Type B pancreatic cell (in vitro differentiated cells): ENCODE results near the gene GOLT1B. TPM values are rescaled to one million over a fixed set of nuclear protein-coding genes. Genes with fewer than 3 reads are reported as not detected.
A peak's percentile ranks its signal among the peaks of the same experiment; 100 is the strongest.
"Not testable (repeated sequence)": the region's sequence is repeated elsewhere in the genome, so short reads cannot be mapped to it uniquely, and the experiment has no call there.

ENCODE experiments used
- DNase-seq: peaks from one replicate; pipeline ENCODE4 v3.0.0; 2021; ENCODE audit warnings: mixed read lengths; ENCODE audit not compliant: unreplicated experiment; ENCODE audit errors: extremely low spot score
- H3K27ac Mint-ChIP-seq: 2 replicates; pipeline ENCODE4 v1.8.0; 2021; ENCODE audit warnings: mild to moderate bottlenecking, mixed read lengths
- H3K27me3 Mint-ChIP-seq: 2 replicates; pipeline ENCODE4 v1.8.0; 2021; ENCODE audit warnings: mixed read lengths
- H3K36me3 Mint-ChIP-seq: 2 replicates; pipeline ENCODE4 v1.8.0; 2021; ENCODE audit warnings: mixed read lengths
- H3K4me1 Mint-ChIP-seq: one replicate; pipeline ENCODE4 v1.8.0; 2021; ENCODE audit warnings: mixed read lengths; ENCODE audit not compliant: unreplicated experiment
- H3K4me3 Mint-ChIP-seq: 2 replicates; pipeline ENCODE4 v1.8.0; 2021; ENCODE audit warnings: mild to moderate bottlenecking, mixed read lengths
- H3K9me3 Mint-ChIP-seq: 2 replicates; pipeline ENCODE4 v1.8.0; 2021; ENCODE audit warnings: mixed read lengths
- long read RNA-seq: library from polyadenylated mRNA; unstranded; transcript quantifications from one replicate; pipeline ENCODE4 v2.0.0, GENCODE V29; 2020
- total RNA-seq: library from RNA; stranded (reverse); gene quantifications from 2 replicates; pipeline ENCODE4 v1.2.1, GENCODE V29; 2021; ENCODE audit warnings: low replicate concordance
- TF ChIP-seq, protein P1 (sequence below): fragments of 200-600 bp; sonication (generic); conservative IDR thresholded peaks from 2 replicates; pipeline ENCODE4 v1.5.0; 2021; ENCODE audit warnings: antibody characterized with exemption, mild to moderate bottlenecking

Gene GOLT1B, protein sequence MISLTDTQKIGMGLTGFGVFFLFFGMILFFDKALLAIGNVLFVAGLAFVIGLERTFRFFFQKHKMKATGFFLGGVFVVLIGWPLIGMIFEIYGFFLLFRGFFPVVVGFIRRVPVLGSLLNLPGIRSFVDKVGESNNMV
- 36.3 and 65.9 TPM in 2 replicates for total RNA-seq
- long read RNA-seq, transcript GOLT1B-209 (2 exons, 555 nt), result minor isoform, 9 of 210 reads
- long read RNA-seq, transcript GOLT1B-201 (5 exons, 3,227 nt), result major isoform, 180 of 210 reads
- long read RNA-seq, partial matches to known transcripts, result 2 of 210 reads
- long read RNA-seq, other reads (novel, unspliced or antisense), result 11 of 210 reads

DNA sequence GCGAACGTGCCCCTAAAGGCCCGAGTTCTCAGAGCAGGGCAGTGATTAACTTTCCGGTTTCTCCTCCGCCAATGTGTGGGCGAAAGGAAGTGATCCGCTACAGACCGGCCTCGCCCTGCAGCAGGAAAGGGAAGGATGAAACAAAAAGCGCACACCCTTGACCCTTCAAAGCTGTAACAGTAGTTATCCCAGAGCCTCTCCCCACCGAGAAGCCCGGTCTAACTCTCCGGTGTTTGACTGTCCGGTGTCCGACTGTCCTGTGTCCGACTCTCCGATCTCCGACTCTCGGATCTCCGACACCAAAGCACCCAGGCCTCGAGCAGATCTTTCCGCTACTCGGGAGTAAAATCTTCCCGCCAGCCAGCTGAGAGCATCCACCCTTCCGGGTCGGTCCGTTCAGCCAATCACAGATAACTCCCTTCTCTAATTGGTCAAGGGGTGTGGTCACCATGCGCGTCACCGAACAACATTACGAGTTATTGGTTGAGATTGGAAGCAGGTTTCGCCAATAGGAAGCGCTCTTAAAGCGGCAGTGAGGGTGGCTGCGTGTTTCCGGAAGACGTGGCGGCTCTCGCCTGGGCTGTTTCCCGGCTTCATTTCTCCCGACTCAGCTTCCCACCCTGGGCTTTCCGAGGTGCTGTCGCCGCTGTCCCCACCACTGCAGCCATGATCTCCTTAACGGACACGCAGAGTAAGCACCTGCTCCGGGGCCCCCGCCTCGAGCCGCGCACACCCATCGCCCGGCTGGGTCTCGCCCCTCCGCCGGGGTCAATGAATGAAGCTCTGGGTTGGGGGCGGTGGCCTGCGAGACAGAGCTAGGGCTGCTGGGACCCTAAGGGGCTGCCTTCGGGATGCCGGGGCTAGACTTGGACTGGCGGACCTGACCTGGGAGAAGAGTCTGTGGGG is at the start of gene GOLT1B, which contains the start of gene RECQL:
GOLT1B (plus strand) TSS at position 532 of the 906 bp plus-strand sequence; CDS start at position 667, 135 bp downstream.
RECQL (minus strand) TSS at position 378 of the 906 bp plus-strand sequence. CDS start 2,065 bp downstream, outside the sequence.
- DNase-seq, result peak; percentile 88
- Mint-ChIP-seq H3K4me3 (no peak within 1 kb of the TSS), H3K4me1 (peaks cover 8% of the 10 kb centered on the region), H3K9me3 (no peaks in the 10 kb centered on the region), H3K27ac (no peak within 1 kb of the TSS), H3K36me3 (peaks cover 4% of the 10 kb centered on the region), H3K27me3 (no peaks in the 10 kb centered on the region)
- TF ChIP-seq, protein P1, sequence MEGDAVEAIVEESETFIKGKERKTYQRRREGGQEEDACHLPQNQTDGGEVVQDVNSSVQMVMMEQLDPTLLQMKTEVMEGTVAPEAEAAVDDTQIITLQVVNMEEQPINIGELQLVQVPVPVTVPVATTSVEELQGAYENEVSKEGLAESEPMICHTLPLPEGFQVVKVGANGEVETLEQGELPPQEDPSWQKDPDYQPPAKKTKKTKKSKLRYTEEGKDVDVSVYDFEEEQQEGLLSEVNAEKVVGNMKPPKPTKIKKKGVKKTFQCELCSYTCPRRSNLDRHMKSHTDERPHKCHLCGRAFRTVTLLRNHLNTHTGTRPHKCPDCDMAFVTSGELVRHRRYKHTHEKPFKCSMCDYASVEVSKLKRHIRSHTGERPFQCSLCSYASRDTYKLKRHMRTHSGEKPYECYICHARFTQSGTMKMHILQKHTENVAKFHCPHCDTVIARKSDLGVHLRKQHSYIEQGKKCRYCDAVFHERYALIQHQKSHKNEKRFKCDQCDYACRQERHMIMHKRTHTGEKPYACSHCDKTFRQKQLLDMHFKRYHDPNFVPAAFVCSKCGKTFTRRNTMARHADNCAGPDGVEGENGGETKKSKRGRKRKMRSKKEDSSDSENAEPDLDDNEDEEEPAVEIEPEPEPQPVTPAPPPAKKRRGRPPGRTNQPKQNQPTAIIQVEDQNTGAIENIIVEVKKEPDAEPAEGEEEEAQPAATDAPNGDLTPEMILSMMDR, result no peak

DNA sequence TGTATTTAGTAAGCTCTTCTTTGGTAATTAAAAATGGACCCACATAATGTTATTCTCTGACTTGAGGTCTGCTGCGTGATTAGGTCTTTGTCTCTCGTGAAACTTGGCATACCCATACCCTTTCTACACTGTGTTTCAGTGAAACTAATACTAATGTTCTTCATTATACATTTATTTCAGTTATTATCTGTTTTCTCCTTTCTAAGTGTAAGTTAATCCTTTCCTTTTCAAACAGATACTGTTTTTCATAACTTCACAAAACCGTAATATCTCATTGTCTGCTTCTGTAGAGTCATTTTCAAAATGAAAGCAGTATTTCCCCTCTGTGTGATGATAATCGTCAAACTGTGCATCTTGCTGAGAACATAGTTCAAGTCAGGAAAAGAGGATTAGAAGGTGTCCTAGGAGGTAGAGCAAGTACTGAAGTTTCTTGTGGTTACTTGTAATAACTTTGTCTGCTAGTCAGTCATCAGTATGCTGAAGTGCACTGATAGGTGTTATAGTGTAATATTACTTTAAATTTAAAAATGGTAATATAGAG is 48.2 kb upstream of the GOLT1B start:
- peaks cover 47% of the 10 kb centered on the region for H3K36me3 Mint-ChIP-seq
- H3K9me3 Mint-ChIP-seq, result no peaks in the 10 kb centered on the region
- no peaks in the 10 kb centered on the region for H3K27me3 Mint-ChIP-seq
- no peaks in the 10 kb centered on the region for H3K4me1 Mint-ChIP-seq
- no peak overlapping the region for H3K27ac Mint-ChIP-seq
- no peak for DNase-seq
- TF ChIP-seq, protein P1, result no peak
- no peak overlapping the region for H3K4me3 Mint-ChIP-seq

DNA sequence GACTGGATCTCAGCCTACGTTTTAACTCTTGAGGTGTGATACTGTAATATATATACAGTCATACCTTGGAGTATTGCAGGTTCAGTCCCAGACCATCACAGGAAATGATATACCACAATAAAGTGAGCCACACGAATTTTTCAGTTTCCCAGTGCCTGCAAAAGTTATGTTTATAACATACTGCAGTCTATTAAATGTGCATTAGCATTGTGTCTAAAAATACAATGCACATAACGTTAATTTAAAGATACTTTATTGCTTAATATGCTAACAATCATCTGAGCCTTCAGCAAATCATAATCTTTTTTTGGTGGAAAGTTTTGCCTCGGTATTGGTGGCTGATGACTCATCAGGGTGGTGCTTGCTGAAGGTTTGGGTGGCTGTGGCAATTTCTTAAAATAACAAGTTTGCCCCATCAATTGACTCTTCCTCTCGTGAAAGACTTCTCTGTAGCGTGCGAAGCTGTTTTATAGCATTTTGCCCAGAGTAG is 45.3 kb upstream of the GOLT1B start:
- Mint-ChIP-seq H3K9me3 (no peaks in the 10 kb centered on the region), H3K4me3 (no peak overlapping the region), H3K27me3 (no peaks in the 10 kb centered on the region), H3K4me1 (no peaks in the 10 kb centered on the region), H3K36me3 (peaks cover 39% of the 10 kb centered on the region), H3K27ac (no peak overlapping the region)
- no peak for DNase-seq
- TF ChIP-seq, protein P1, result no peak

DNA sequence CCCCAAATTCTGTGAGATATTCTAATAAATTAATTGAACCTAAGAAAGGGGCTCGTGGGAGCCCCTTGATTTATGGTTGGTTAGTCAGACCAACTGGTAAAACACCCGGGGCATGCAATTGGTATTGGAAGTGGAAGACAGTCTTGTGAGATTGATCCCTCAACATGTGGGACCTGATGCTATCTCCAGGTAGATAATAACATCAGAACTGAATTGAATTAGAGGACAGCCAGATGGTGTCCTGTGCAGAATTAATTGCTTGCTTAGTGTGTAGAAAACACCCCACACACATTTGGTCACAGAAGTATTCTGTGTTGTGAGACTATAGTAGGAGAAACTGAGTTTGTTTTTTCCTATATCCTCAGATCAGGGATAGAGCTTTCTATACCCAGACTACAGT is 42.1 kb upstream of the GOLT1B start:
- TF ChIP-seq, protein P1, result no peak
- peaks cover 40% of the 10 kb centered on the region for H3K36me3 Mint-ChIP-seq
- no peaks in the 10 kb centered on the region for H3K4me1 Mint-ChIP-seq
- peaks cover 4% of the 10 kb centered on the region for H3K9me3 Mint-ChIP-seq
- no peak overlapping the region for H3K4me3 Mint-ChIP-seq
- no peak overlapping the region for H3K27ac Mint-ChIP-seq
- no peaks in the 10 kb centered on the region for H3K27me3 Mint-ChIP-seq
- DNase-seq, result no peak

DNA sequence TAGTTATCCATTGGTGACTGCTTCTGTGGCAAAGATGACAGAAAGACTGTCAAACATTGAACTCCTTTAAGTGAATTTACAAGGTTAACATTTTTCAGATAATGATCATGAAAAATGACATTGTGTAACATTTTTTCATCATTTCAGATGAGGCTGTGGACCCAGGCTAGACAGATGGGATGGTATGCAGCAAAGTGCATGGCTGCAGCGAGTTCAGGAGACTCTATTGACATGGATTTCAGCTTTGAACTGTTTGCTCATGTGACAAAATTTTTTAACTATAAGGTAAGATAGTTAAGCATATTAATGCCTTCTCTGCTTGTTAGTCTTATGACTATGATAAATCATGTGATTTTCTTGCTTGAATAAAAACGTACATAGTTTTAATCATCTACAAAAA is 34.3 kb upstream of the GOLT1B start:
- DNase-seq, H3K4me1 Mint-ChIP-seq, H3K27me3 Mint-ChIP-seq, H3K27ac Mint-ChIP-seq, H3K9me3 Mint-ChIP-seq, H3K4me3 Mint-ChIP-seq: not testable (repeated sequence)
- peaks cover 44% of the 10 kb centered on the region for H3K36me3 Mint-ChIP-seq
